ENCODE measurements around the gene PMP22. TPM values are rescaled to one million over a fixed set of nuclear protein-coding genes. Genes with fewer than 3 reads are reported as not detected.
"Not testable (repeated sequence)": the region's sequence is repeated elsewhere in the genome, so short reads cannot be mapped to it uniquely, and the experiment has no call there.

PMP22 gene
- total RNA-seq, 1 donor from 2014 or later: 30.8 TPM

GRCh38 chr17:15213381-15214087 is 51.6 kb downstream of the PMP22 start:
- peak in 1 of 2 donors; percentile 6 for DNase-seq (ENCODE audit: low read depth in 2 of 2)

DNA sequence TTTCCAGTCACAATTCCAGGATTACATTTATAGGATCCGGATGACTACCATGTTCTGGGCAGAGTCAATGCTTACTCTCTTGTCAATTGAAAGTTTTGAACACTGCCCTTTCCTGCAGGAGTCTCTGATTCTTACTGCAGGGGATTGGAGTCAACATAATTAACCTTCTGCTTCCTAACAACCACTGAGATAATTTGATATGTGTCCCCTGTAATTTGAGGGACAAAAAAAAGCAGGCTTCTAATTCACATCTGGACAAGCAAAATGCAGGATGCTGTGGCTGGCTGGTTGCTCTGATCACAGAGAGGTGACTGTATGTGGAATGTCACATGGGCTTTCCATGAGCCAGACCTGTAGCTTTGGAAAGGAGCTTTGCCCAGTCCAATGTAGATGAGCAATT is 54.9 kb downstream of the PMP22 start:
- DNase-seq (ENCODE audit: low read depth in 2 of 2): no peak

DNA sequence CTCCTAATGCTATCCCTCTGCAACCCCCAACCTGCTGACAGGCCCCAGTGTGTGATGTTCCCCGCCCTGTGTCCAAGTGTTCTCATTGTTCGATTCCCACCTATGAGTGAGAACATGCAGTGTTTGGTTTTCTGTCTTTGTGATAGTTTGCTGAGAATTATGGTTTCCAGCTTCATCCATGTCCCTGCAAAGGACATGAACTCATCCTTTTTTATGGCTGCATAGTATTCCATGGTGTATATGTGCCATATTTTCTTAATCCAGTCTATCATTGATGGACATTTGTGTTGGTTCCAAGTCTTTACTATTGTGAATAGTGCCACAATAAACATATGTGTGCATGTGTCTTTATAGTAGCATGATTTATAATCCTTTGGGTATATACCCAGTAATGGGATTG is 62.1 kb downstream of the PMP22 start:
- not testable (repeated sequence) for DNase-seq (ENCODE audit: low read depth in 2 of 2)

GRCh38 chr17:15200574-15200973 is 64.6 kb downstream of the PMP22 start:
- not testable (repeated sequence) for DNase-seq (ENCODE audit: low read depth in 2 of 2)

DNA sequence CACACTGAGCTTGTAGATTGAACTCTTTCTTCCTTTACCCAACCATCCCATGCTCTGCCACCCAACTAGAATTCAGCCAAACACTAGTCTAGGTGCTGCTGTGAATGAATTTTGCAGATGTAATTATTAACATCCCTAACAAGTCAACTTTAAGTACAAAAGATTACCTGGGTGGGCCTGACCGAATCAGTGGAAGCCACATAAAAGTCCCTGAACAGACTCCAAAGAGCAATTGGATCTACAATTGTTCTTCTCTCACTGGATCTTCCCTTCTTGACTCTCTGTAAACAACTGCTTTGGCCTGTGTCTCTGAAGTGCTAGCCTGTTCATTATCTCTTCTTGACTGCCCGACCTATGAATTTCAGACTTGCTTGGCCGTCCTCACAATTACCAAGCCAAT is 67.9 kb downstream of the PMP22 start:
- no peak for DNase-seq (ENCODE audit: low read depth in 2 of 2)

DNA sequence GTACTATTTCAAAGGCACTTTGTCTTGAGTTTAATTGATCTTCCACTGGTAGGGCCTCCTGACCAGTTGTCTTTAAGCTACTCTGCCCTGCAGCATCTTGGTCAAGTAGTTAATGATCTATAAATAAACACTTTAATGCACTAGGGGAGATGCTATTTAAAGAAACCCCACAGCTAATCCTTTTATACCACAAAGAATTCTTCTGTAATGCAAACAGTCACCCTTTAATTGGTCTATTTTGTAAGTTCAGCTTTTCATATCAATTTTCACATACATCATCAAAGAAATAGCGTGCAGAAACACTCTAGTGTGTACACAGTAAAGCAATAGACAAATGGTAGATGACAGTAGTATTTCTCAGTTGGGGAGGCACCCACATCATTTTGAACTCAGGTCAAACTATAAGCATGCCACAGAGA is 70.3 kb downstream of the PMP22 start:
- DNase-seq (ENCODE audit: low read depth in 2 of 2): no peak

DNA sequence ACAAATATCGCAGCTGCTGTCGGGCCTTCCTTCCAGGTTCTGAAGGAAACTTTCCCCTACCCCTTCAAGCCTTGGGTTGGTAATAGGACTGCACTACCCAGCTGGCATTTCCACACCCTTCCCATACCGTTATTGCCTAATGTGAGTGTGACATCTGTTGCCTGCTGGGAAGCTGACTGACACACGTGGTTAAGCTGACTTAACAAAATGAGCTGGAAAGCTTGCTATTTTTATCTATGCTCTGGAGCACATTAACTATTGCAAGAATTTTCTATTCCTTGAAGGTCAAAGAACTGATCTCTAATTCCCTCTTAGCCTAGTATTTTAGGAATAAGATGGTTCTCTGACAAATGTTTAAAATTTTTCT is 79.5 kb downstream of the PMP22 start:
- no peak for DNase-seq (ENCODE audit: low read depth in 2 of 2)

DNA sequence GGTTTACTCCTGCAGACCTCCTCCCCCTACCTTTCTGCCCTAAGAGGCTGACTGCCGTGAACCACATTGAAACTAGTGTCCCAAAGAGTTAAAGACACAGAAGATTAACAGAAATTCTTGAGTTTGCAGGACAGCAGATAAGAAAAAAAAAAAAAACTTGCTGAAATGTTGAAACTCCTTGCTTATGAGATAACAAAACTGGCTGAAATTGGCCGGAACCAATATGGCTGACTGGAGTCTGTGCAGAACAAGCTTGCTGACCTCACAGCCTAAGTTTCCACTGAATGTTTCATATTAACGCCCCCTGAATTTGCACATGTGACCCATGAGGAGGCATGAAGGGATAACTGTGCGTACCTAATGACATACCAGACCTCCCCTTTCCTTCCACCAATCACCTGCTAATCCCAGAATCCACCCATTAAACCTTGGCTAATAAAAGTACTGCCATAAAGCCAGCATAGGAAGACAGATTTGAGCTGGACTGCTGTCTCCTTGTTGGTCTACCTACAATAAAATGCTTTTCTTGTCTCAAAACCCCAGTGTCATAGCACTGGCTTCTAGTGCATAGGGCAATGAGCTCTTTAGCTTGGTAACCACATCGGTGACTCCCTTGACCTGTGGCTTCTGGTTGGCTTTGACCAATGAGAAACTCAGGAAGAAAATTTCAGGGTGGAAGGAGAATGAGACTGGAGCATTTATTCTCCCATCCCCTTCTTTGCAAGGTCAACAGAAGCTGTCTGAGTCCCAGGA is 80.1 kb downstream of the PMP22 start:
- no peak for DNase-seq (ENCODE audit: low read depth in 2 of 2)

DNA sequence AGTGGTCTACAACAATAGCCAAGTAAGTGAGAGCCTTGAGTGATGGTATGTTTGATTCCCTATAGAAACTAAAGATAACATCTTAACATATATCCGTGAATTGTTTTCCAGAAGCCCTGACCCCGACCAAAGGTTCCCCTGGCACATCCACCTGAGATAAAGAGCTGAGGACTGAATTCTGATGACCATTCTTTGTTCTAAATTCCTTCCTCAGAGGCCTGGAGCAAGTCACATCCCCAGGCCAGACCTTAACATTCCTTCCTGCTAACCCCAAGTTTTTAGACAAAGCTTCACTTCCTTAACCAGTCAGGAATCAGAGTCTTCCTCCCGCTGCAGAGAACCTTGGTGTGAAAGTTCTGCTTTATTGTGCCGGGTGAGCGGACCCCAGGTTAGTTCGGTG is 83.3 kb downstream of the PMP22 start:
- DNase-seq (ENCODE audit: low read depth in 2 of 2): no peak

DNA sequence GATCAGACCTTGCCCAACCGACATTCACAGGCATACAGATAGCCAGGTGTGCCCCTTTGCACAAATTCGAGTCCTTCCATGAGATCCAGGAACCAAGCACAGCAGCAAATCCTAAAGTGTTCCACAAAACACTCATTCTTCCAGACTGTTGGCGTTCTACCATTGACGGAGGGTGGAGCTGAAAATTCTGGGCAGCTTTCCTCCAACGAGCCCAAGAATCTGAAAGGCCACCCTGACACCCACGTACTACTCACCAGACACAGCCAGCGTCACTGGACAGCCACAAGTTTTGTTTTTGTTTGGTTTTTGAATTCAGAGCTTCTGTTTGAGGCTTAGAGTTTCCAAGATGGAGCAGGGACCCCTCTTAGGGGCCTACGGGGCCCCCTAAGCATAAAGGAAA is 83.8 kb downstream of the PMP22 start:
- DNase-seq (ENCODE audit: low read depth in 2 of 2): no peak

- no peak for DNase-seq (ENCODE audit: low read depth in 2 of 2)
These were observed 85.0 kb downstream of the PMP22 start for GRCh38 chr17:15180121-15180561.

Other genes starting within 250 kb of the PMP22 start
- gene TEKT3, start 76.3 kb upstream of the PMP22 start, total RNA-seq: not detected in 2 replicates
- gene CDRT4, start 202.3 kb upstream of the PMP22 start, total RNA-seq: 0.64 and 1.3 TPM in 2 replicates

All from dermis microvascular lymphatic vessel endothelial cell (primary cell).